GM18861 (cell line): ENCODE data around the gene CASZ1.

ENCODE experiments used
- ATAC-seq: cut with Tn5 transposase; IDR thresholded peaks from one replicate; pipeline ENCODE4 v1.9.1; 2021; ENCODE audit not compliant: unreplicated experiment

Gene CASZ1

DNA sequence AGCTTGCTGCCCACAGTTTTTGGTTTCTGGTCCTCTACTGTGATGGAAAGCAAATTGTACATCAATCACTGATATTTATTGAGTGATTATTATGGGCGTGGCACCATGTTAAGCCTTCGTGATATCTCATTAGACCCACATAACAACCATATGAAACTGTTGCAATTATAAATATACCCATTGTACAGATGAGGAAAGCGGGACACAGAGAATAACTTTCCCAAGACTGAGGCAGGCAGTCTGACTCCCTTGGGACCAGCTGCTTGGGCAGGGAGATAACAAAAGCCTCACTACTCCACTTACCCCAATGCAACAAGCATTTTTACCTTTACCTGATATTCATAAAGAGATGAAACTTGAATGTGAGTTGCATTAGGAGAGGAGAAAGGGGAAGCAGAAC lies 4.3 kb upstream of the CASZ1 start:
- ATAC-seq, result no peak

DNA sequence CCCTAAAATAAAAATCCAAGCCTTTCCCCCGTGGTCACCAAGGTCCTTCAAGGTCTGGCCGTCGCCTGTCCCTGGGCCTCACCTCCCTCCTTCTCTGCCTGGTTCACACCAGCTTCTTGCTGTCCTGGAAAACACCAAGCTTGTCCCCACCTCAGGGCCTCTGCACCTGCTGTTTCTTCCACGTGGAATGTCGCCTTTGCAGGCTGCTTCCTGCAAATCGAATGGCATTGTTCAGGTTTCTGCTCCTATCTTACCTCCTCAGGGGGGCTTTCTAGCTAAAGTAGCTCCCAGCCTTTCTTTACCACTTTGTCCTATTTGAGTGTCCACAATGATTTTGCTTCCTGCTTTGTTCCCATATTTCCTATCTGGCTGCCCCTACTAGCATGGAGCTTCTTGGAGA lies 3.3 kb upstream of the CASZ1 start:
- no peak for ATAC-seq

DNA sequence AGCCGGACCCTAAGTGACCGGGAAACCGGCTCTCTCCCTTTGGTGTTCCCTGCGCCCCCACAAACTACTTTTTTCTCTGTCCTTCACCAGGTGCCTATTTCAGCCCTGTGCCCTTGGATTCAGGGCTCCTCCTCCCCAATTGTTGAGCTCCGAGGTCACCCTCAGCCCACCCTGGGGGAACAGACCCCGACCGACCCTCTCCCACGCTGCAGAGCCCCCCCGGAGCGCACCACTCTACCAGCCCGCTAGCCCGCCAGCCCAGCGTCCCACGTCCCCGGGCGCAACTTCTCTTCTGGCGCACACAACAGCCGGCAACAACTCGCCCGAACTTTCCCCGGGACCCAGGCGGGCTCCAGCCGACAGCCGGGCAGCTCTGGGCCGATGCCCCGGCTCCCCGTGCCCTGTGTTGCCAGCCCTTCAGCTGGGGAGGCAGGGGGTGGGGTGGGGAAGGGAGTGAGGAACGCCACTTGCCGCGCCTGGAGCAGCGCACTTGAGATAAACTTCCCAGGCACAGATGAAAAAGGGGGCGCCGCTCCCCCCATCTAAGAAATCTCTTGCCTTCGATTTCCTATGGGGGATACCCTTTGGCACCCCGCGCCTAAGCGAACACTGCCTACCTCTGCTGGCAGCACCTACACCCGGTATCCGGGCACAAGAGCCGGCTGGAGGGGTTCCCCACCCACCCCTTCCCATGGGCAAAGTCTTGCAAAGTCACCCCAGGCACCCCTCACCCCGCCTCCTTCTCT lies 997 bp downstream of the CASZ1 start:
- no peak for ATAC-seq

DNA sequence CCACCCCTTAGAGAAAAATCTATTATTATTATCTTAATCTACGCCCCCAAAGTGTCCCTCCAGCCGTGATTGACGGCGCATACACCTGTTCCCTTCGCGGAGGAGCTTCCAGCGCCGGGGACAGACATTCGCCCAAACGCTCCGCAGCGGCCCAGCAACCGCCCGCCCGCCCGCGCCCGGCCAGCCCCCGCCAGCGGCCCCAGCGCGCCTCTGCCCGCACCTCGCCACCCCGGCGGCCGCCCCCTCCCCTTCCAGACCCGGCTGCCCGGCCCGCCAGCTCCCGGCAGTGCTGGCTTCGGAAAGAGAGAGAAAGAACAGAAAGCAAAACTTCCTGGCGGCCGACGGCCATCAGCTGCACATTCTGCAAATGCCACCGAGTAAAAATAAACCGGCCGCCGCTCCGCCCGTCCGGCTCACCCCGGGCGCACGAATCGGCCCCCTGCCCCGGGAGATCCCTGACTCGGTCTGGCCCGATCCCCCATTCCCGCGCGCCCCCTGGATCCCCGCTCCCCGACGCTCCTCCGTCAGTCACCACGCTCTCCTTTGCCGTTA lies 1.6 kb downstream of the CASZ1 start:
- ATAC-seq, result no peak

DNA sequence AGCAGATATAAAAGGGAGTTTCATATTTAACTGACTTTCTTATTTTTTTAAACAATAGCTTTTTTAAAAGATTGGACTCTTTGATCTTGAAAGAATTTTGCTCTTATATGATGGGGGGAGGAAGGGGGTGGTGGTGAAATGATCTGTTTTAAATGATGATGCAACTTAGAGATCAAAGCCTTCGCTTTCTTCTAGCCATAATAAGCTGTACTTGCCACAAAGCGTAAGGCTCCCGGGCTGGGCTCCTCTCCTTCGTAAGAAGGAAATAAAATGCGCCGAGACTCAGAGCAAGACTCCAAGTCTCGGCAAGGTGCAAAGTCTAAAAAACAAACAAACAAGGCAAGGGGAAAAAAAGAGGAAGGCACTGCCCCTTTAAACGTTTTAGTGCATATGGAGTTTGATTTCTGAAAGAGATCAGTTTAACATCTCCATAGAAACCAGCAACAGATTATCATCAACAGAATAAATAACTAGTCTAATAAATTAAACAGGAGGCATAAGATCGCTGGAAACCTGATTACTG lies 3.3 kb downstream of the CASZ1 start:
- no peak for ATAC-seq

DNA sequence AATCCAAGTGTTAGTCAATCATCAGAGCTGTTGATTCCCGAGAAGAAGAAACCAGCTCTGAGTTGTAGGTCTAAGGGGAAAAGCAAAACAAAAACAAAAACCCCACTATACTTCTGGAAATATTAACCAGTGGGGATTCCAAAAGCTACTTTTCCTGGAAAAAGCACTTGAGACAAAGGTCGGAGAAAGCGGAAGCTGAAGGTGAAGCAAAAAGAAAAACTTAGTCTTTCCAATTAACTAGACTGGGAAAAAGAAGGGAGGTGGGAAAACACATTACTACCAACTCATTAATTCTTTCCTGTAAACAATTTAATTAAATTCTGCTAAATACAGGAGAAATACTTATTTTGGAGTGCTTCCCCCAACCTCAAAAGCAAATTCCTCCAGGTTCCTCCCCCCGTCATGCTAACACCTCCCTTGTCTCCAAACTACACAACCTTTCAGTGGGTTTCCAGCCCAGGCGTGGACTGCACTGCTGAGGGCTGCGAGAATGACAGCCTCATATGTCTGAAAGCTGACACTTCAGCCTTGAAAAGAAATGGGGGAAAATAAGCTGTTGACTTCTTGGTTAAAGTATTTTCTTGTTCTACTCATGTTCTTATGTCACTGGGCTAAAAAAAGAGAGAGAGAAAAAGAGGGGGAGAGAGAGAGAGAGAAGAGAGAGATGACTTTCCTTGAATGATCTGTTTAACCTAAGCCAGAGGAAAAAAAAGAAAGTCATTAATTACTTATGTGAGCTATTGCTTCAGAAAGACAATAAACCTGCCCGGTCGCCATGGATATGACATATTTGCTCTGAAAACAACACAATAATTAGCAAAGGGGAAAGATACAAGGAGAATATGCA lies 5.1 kb downstream of the CASZ1 start:
- no peak for ATAC-seq

DNA sequence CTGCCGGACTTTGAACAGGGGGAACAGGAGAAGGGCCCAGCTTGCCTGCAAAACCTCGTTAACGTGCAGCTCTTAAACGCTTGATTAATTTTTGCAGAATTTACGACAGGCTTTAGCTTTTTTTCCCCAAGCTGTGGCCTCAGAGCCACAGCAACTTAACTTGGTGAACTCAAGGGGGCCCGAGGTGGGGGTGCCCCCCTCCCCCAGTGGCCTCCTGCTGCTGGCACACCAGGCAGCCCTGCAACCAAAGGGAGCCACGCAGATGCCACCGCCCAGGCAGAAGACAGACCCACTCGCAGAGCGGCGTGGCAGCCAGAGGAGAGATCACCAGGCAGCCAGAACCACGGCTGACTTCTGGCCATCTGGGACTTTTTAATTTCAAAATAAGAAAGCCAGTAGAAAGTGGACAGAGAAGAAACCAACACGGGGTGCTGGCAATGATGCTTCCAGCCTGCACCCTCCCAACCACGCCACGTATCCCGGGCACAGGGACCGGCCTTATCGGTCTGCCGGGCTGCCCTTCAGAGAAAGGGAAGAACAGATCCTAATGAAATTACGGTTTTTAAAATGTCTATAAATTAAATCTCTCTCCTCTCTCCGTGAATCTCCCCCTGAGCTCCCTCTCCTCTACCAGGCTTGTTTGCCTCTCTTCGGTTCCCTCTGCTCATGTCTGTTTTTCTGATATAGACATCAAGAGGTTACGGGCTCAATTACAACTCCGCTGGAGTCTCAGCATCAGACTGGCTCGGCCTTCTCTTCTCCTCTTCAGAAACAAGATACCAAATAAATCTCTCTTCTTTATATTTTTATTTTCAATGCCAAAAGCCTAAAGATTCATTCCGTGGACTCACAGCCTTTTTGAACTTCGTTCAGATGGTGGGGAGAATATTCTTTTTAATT lies 6.4 kb downstream of the CASZ1 start:
- ATAC-seq, result no peak

DNA sequence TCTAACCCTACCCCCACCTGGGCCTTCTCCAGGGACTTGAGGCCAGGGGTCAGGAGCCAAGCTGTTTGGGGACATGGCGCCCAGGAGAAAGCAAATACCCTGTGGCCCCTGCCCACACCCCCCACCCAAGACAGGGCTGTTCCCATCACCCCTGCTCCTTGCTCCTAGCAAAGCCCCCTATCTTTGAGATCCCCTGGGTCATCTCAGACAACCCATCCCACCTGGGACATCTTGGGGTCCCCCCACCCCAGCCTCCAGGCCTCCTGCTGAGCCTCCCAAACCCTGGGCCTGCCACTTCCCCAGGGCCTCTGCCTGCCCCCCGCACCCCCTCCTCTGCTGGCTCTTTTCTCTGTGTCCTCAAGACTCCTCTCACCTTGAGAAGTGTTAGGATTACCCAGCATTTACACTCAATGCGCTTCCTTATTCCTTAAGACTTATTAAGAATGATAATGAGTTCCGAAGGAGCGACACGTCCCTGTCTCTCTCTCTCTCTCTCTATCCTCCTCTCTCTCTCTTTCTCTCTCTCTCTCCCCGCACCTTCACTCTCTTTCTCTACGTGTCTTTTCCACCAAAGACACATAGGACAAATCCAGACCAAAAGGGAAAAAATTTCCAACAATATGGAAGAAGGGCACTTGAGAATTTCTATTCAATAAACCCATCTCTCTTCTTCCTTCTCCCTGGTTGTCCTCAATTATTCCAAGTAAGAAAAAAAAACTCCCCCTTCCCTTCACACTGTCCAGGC lies 7.2 kb downstream of the CASZ1 start:
- ATAC-seq, result no peak

DNA sequence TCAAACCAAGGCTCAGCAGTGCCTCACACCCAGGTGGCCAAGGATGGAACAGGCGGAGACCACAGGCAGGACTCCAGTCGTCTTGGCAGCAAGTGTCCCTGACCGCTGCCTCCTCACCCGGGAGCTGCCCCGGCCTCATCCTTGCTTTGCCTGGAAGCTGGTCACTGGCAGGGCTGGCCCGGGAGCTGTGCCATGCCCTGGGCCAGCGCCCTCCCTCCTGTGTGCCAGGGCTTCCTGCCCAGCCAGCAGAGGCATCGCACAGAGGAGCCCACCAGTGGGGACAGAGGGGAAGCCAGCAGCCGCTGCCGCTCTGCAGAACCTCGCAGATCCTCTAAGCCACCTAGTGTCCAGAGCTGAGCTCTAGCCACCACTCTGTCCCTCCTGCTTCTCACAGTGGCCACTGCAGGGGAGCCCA lies 7.8 kb downstream of the CASZ1 start:
- no peak for ATAC-seq

DNA sequence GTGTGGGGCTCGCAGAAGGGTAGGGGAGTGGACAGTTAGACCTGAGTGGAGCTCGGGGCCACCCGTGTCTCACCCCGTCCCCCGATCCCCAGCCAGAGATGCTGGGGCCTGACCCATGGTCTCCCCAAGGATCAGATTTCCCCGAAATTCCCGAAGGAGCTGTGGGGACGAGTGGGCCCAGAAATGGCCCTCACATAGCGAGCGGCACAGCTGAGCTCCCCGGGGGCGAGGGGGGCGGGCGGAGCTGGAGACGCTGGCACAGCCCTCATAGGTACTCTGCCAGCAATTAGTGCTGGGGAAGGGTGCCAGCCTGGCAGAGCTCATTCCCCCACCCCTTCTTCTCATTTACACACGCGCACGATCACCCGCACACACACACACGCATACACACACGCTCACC lies 9.2 kb downstream of the CASZ1 start:
- no peak for ATAC-seq

DNA sequence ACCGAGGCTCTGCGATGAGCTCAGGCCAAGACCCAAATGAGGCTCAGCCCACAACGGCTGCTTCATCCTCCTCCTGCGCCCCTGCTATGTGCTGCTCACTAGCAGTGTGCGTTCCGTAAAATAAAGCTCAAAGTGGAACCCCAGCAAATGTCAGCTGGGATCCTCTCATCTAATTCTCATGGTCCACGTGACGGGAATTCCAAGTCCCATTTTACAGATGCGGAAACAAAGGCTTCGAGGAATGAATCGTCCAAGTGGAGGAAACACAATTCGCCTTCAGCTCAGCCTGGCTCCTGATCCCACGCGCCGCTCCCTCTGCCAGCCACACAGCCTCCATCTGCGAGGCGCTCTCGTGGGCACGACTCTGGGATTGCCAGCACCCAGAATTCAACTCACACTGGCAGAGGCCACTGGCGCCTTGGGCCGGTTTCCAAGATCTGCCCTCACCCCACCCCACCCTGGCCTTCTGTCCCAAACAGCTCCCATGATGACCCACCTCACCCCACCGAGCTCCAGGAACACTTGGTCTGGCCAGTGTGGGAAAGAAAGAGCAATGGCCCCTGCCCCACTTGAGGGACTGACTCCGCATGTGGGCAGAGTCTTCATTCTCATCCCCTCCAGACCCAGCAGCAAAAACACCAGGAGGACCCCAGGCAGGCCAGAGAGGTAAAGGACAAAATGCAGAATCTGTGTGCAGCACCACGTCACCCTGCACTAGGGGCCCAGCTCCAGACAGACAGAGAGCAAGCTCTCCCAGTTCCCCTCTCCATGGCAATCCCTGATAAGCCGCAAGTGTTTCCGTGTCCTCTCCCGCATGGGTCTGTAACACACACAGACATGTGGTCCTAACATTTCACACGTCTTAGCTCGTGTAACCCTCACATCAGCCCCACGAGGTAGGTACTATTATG lies 10.5 kb downstream of the CASZ1 start:
- no peak for ATAC-seq

DNA sequence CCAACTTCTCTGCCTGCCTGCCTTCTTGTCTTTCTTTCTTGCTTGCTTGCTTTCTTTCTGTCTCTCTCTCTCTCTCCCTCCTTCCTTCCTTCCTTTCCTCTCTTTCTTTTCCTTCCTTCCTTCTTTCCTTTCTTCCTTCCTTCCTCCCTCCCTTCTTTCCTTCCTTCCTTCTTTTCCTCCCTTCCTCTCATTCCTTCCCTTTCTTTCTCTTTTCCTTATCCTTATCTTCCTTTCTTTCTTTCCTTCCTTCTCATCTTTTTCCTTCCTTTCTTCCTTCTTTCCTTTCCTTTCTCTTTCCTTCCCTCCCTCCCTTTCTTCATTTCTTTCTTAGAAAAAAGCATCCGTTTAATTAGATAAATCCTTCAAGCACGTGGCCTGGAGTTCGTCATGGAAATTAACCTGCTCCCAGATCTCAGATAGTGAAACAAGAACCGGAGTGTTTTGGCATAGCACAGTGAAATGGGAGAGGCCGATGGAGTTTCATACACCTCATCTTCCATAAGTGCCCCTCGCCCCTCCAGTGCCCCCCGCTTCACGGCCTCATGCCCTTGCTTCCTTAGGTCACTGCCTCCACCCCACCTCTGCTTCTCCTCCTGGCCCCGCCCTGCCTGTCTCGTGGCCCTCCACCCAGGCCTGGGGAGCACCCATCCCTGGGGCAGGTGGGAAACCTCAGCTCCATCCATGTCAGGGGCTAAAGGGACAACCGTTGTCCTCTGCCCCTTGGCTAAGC lies 11.3 kb downstream of the CASZ1 start:
- ATAC-seq, result no peak

DNA sequence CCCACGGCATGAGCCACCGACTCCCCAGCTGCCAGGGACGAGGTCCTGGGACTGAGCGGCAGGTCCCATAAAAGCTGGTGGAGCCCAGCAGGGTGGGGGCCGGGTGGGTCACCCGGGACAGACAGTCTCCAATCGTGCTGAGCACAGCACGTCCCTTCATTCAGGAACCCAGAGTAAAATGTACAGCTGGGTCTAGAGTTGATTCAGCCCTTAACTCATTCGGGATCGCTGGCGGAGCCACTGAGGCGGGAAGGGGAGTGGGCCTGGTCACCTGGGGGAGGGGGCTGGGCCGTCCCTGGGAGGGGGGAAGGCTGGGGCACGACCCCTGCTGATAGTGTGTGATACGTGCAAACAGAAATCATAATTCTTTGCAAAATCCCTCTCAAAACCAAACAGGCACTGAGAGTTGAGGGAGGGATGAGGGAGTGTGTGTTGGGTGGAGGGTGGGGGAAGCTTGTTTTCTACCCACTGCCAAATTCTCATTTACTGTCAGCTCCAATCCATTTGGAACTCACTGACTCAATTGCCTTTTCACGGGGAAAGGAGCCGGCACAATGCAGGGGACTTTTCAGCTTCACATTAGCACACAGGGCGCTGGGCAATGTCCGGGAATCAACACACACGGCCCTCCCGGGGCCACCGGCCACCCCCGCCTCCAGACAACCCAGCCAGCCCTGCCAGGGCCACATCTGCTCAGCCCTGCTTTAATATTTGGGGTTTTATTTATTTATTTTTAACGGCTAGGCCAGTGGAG lies 13.8 kb downstream of the CASZ1 start:
- ATAC-seq, result no peak

DNA sequence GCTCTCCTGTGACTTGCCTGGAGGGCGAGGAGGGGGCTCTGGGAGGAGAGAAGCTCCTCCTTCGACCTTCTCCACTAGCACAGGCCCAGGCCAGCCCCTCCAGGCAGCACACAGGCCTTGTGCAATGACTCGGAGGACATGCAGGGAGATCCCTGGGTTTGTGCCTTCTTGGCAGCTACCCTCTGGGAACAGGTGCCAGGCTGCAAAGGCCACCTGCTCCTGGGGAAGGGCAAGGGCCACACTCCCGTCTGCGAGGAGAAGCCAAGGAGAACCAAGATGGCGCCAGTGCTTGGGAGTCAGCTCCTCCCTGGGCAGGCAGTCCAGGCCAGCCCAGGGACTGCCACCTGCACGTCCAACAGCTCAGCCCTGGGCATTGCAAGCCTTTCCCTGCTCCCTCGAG lies 15.3 kb downstream of the CASZ1 start:
- no peak for ATAC-seq

DNA sequence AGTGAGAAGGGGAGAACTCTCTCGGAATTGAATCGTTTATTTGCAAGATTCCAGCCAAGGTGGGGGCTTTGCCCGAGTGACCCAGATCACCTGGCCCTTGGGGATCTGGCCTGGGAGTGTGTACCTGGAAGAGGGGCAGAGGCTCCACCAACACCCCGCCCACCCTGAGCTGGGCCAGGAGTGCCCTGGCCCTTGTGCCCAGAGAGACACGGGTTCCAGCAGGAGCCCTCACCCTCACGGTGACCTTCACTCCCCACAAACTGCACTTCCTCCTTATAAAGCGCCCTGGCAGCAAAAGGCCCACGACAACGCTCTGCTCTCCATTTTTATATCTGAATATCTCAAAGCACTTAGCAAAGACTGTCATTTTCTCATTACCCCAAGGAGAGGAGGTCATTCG lies 16.6 kb downstream of the CASZ1 start:
- ATAC-seq, result no peak

DNA sequence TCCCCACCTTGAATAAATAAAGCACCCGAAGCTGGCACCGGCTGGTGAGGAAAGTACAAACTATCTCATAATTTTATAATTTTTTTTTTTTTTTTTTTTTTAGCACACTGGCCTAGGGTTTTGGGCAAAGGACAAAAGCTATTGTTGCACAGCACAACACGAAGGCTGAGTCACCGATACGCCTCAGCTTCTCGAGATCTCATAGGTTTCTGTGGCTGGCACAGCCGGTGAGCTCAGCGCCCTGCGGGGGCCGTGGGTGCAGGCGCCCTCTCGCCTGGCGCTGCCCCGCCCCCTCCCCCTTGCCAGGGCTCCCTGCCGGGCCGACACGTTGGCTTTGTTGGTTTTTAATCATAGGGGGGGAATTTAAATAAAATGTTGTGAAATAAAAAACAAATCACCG lies 17.2 kb downstream of the CASZ1 start:
- no peak for ATAC-seq

DNA sequence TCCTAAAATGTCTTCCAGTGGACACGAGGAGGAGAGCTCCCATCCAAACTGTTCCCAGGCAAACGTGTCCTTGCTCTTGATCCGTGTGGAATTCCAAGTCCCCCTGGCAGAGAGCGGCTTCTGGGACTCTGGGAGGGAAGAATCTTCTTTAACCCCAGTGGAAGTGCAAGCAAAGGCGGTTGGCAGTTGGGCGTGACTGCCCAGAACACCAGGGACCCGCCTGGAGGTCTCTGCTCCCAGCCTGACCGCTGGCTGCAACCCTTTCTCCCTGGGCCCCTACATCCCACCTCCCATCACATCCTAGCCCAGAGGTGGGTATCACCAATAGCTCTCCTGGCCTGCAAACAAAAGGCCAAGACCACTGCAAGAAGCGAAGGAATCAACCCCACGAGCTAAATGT lies 17.8 kb downstream of the CASZ1 start:
- ATAC-seq, result no peak
